OCI-LY1 (cell line): ENCODE data around the gene TECTB.

Experiments used
- EZH2 ChIP-seq: fragments of 200-600 bp; sonication (generic), shearing (Covaris generic); IDR thresholded peaks from 2 replicates; pipeline ENCODE4 v1.8.0; 2017; ENCODE audit warnings: borderline replicate concordance, mixed run types, mild to moderate bottlenecking, antibody characterized with exemption, low read length, moderate library complexity, mixed read lengths
- TF ChIP-seq, protein P1 (sequence below): fragments of 200-600 bp; sonication (generic), shearing (Covaris generic); IDR thresholded peaks from 2 replicates; pipeline ENCODE4 v1.5.1; 2017; ENCODE audit warnings: mild to moderate bottlenecking, antibody characterized with exemption, low read length, moderate library complexity, mixed read lengths

DNA sequence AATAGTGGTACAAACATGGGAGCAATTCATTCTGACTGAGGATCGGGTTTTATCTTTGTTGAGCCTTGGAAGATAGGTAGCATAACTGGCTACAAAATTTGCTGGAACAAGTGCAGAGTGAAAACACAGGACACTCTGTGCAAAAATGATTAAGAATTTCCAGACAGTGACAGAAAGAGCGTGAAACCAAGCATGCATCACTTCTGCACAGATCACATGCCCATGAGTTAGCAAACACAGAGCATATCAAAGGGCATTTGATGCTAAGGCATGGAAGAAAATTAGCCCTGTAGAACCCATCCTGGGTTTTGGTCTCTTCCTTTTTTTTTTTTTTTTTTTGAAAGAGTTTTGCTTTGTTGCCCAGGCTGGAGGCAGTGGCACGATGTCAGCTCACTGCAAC, 28.3 kb downstream of the TECTB start:
- TF ChIP-seq, protein P1, sequence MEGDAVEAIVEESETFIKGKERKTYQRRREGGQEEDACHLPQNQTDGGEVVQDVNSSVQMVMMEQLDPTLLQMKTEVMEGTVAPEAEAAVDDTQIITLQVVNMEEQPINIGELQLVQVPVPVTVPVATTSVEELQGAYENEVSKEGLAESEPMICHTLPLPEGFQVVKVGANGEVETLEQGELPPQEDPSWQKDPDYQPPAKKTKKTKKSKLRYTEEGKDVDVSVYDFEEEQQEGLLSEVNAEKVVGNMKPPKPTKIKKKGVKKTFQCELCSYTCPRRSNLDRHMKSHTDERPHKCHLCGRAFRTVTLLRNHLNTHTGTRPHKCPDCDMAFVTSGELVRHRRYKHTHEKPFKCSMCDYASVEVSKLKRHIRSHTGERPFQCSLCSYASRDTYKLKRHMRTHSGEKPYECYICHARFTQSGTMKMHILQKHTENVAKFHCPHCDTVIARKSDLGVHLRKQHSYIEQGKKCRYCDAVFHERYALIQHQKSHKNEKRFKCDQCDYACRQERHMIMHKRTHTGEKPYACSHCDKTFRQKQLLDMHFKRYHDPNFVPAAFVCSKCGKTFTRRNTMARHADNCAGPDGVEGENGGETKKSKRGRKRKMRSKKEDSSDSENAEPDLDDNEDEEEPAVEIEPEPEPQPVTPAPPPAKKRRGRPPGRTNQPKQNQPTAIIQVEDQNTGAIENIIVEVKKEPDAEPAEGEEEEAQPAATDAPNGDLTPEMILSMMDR = no peak
- TF ChIP-seq EZH2 = no peak
